HG02973 (cell line): ENCODE data around the gene ACVR1B.

ENCODE experiments used
- ATAC-seq: cut with Tn5 transposase; IDR thresholded peaks from one replicate; pipeline ENCODE4 v1.9.1; 2021; ENCODE audit warnings: moderate library complexity; ENCODE audit not compliant: unreplicated experiment

ACVR1B gene

GRCh38 chr12:52042706-52043385, 91.3 kb downstream of the ACVR1B start:
- no peak for ATAC-seq

- ATAC-seq, result no peak
These were observed 92.1 kb downstream of the ACVR1B start for GRCh38 chr12:52043386-52044212.

GRCh38 chr12:52044292-52044983, 92.9 kb downstream of the ACVR1B start:
- ATAC-seq, result no peak

- no peak for ATAC-seq
These were observed 94.3 kb downstream of the ACVR1B start for GRCh38 chr12:52045794-52046199.
